Measurements from ENCODE around the gene MPV17L2. TPM values are rescaled to one million over a fixed set of nuclear protein-coding genes. Genes with fewer than 3 reads are reported as not detected.

MPV17L2 gene
- total RNA-seq (2012; rRNA removed), result 7.2 TPM in 2 replicates
- polyA plus RNA-seq (2012; rRNA removed), result 19.5 and 22.5 TPM in 2 replicates
- 17.4 and 27.3 TPM in 2 replicates for polyA plus RNA-seq (2012; cell fraction: cytosol; rRNA removed)
- polyA plus RNA-seq (2012; cell fraction: nucleus; rRNA removed; ENCODE audit: low replicate concordance), result 3.9 and 10.3 TPM in 2 replicates
- percentile 41 among the genes with signal in this experiment for Bru-seq, nascent RNA
- BruChase-seq, experiment 1, labeled RNA remaining after a 6-hour chase, result percentile 48 among the genes with signal in this experiment
- BruChase-seq, experiment 2, labeled RNA remaining after a 2-hour chase, result percentile 47 among the genes with signal in this experiment
- long read RNA-seq, transcript MPV17L2-204 (5 exons, 1,408 nt), result major isoform, 34 of 41 reads
- long read RNA-seq, transcript MPV17L2-202 (4 exons, 1,941 nt), result minor isoform, 5 of 41 reads
- long read RNA-seq, partial matches to known transcripts, result 1 of 41 reads
- long read RNA-seq, other reads (novel, unspliced or antisense), result 1 of 41 reads

DNA sequence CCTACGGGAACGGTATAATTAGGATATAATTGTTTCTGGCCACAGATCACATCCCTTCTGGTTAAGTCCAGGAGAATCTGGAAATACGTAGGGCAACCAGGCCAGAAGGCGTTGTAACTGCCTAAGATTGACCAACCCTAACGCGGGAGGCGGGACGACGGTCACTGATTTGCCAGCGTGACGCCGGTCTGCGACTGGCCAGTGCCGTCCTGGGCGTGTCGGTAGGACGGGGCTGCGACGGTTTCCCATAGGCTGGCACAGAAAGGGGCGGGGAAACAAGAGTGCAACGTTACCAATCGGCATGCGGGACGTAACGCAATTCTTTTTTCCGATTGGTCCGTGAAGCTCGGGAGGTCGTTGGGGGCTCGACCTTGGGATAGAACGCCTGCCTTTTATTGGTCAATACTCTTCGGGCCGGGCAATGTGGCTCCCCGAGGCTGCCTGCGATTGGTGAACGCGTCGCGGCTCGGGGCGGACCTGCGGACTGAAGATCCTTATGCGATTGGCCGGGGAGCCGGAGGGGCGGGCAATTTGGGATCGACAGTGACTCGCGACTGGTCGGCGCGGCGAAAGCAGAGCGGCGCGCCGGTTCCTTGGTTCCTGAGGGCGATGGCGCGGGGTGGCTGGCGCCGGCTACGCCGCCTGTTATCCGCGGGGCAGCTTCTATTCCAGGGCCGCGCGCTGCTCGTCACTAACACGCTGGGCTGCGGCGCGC, at the start of gene MPV17L2:
Gene MPV17L2, plus strand, starts transcription at position 546 of the 715 bp plus-strand sequence. Its CDS starts 64 bp downstream, at position 610.
- ATAC-seq (ENCODE audit: low read depth) (peak; percentile 93), DNase-seq (peak; percentile 100)
- peak within 1 kb of the TSS; percentile 72 for H3K14ac ChIP-seq (replicated peaks; ENCODE audit: low read depth, low read length)
- peaks cover 8% of the 10 kb centered on the region for H4K20me1 ChIP-seq (ENCODE audit: insufficient read depth, low read length)
- H3K18ac ChIP-seq (ENCODE audit: low read depth, low read length), result no peak within 1 kb of the TSS
- peak within 1 kb of the TSS; percentile 21 for H2BK5ac ChIP-seq (ENCODE audit: low read depth, low read length, poor library complexity, severe bottlenecking)
- intact Hi-C loops (cut with micrococcal nuclease), result loop anchor here (1.0 kb wide), 2 partner anchors 11 to 58 kb away; partner anchors contain the start of gene RAB3A
- H3K9me3 ChIP-seq (ENCODE audit: control insufficient read depth, insufficient read depth, low read length), result no peaks in the 10 kb centered on the region
- in situ Hi-C loops (cut with MboI; ENCODE audit: low sequenced_read_pairs), result loop anchor here (10.0 kb wide), 2 partner anchors 132 to 222 kb away; partner anchors contain the start of genes LSM4 and SSBP4
- H4K8ac ChIP-seq (ENCODE audit: low read depth in 2 of 2, low read length in 2 of 2), result peak within 1 kb of the TSS; percentile 36 to 81; a peak in 3 of 4 replicates
- H2AK9ac ChIP-seq (replicated peaks; ENCODE audit: low read depth, low read length, poor library complexity), result peak within 1 kb of the TSS; percentile 77
- peak within 1 kb of the TSS; percentile 90 for H3K4me2 ChIP-seq (ENCODE audit: low read depth, low read length)
- BruUV-seq (replicated peaks), result no TSS peak
- peak within 1 kb of the TSS; percentile 49 for H3K4ac ChIP-seq (ENCODE audit: low read depth, low read length)
- H4K91ac ChIP-seq (ENCODE audit: insufficient read depth, low read depth, low read length), result peak within 1 kb of the TSS; percentile 52
- H2AK5ac ChIP-seq (ENCODE audit: low read depth, low read length), result peak within 1 kb of the TSS; percentile 24; the same call in 1 of the 2 replicates
- H3K9ac ChIP-seq (ENCODE audit: low read depth, low read length), result peak within 1 kb of the TSS; percentile 50
- H3K4me3 ChIP-seq (ENCODE audit: insufficient read depth, low read depth, low read length), result peak within 1 kb of the TSS; percentile 63
- H3K27ac ChIP-seq (ENCODE audit: insufficient read depth, low read length), result peak within 1 kb of the TSS; percentile 30
- H2BK15ac ChIP-seq (ENCODE audit: low read depth, low read length), result no peak within 1 kb of the TSS
- H2BK20ac ChIP-seq (ENCODE audit: low read depth, low read length), result no peak within 1 kb of the TSS
- H4K5ac ChIP-seq (ENCODE audit: low read depth, low read length), result no peak within 1 kb of the TSS
- CTCF ChIA-PET, result interaction anchor here (1.3 kb wide), 3 partner anchors 22 to 59 kb away, joined by 4 to 6 read pairs (median 4); no protein-coding TSS in a partner anchor
- POLR2A ChIA-PET (ENCODE audit: unreplicated experiment), result interaction anchor here (0.7 to 2.2 kb wide), 2 partner anchors 10 to 89 kb away, joined by 3 to 5 read pairs; partner anchors contain the start of gene JUND
- 0% methylated on average over 41 of the region's 74 CpGs; no CpG with 5 or more reads in 1 of the 2 experiments for WGBS, 2 experiments (ENCODE audit: extremely low coverage in 2 of 2, insufficient read length in 1 of 2)
- dilution Hi-C loops (cut with HindIII; ENCODE audit: low sequenced_read_pairs, unreplicated experiment), result no loop called here
- no peak within 1 kb of the TSS for H2BK120ac ChIP-seq (ENCODE audit: low read depth, low read length)
- peak within 1 kb of the TSS; percentile 97 for H2AFZ ChIP-seq (replicated peaks; ENCODE audit: low read length, poor library complexity)
- peak within 1 kb of the TSS; percentile 81 for H3K23ac ChIP-seq (ENCODE audit: low read depth, low read length)
- peak within 1 kb of the TSS; percentile 63 for H3K56ac ChIP-seq (ENCODE audit: extremely low read depth, insufficient read depth, low read length)
- peaks cover 15% of the 10 kb centered on the region for H3K36me3 ChIP-seq (ENCODE audit: control insufficient read depth, insufficient read depth, low read length)
- H3K79me1 ChIP-seq (ENCODE audit: low read depth in 1 of 2, low read length in 2 of 2), result peaks cover 7 to 15% of the 10 kb centered on the region in 2 experiments; a peak in 3 of 4 replicates
- no peaks in the 10 kb centered on the region for H3K27me3 ChIP-seq (ENCODE audit: control insufficient read depth, insufficient read depth, low read length)
- peaks cover 8% of the 10 kb centered on the region; the same call in 1 of the 2 replicates for H3K9me1 ChIP-seq (ENCODE audit: insufficient read depth, low read length)
- peaks cover 8% of the 10 kb centered on the region for H3K4me1 ChIP-seq (ENCODE audit: control insufficient read depth, insufficient read depth, low read length)
- 0 out of 2 replicates have a peak, but pooled peaks have one; percentile 32 for TF ChIP-seq BHLHE40 (IDR thresholded peaks at IDR 0.05; ENCODE audit: low read depth, low read length)
- no peak for TF ChIP-seq RCOR1 (IDR thresholded peaks at IDR 0.05; ENCODE audit: insufficient replicate concordance, low read length)
- peak; percentile 80 for TF ChIP-seq POLR2A (IDR thresholded peaks at IDR 0.05; ENCODE audit: low read depth, low read length)
- peak; percentile 96 for TF ChIP-seq MAZ (IDR thresholded peaks at IDR 0.05; ENCODE audit: borderline replicate concordance, low read depth, low read length)
- peak; percentile 81; the same call in 1 of the 2 replicates for TF ChIP-seq MXI1 (IDR thresholded peaks at IDR 0.05; ENCODE audit: borderline replicate concordance, low read depth, low read length)
- no peak for TF ChIP-seq SMC3 (IDR thresholded peaks at IDR 0.05; ENCODE audit: low read depth, low read length)
- no peak for TF ChIP-seq CHD1 (IDR thresholded peaks at IDR 0.05; ENCODE audit: low read depth, low read length)
- TF ChIP-seq NFE2L2 (IDR thresholded peaks at IDR 0.05; ENCODE audit: low read depth, low read length), result no peak
- peak; percentile 73 for TF ChIP-seq CEBPB (IDR thresholded peaks at IDR 0.05; ENCODE audit: low read depth, low read length)
- peak; percentile 78 for TF ChIP-seq RFX5 (IDR thresholded peaks at IDR 0.05; ENCODE audit: low read depth, low read length)
- TF ChIP-seq, protein P1, sequence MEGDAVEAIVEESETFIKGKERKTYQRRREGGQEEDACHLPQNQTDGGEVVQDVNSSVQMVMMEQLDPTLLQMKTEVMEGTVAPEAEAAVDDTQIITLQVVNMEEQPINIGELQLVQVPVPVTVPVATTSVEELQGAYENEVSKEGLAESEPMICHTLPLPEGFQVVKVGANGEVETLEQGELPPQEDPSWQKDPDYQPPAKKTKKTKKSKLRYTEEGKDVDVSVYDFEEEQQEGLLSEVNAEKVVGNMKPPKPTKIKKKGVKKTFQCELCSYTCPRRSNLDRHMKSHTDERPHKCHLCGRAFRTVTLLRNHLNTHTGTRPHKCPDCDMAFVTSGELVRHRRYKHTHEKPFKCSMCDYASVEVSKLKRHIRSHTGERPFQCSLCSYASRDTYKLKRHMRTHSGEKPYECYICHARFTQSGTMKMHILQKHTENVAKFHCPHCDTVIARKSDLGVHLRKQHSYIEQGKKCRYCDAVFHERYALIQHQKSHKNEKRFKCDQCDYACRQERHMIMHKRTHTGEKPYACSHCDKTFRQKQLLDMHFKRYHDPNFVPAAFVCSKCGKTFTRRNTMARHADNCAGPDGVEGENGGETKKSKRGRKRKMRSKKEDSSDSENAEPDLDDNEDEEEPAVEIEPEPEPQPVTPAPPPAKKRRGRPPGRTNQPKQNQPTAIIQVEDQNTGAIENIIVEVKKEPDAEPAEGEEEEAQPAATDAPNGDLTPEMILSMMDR (conservative IDR thresholded peaks at IDR 0.05; ENCODE audit: low read depth, low read length), result no peak
- peak; percentile 79 for TF ChIP-seq FOS (IDR thresholded peaks at IDR 0.05; ENCODE audit: low read depth, low read length)
- TF ChIP-seq RAD21 (IDR thresholded peaks at IDR 0.05; ENCODE audit: low read length), result no peak

All from IMR-90 (cell line).